GM12878 (cell line): ENCODE data around the gene NECTIN1. TPM values are rescaled to one million over a fixed set of nuclear protein-coding genes. Genes with fewer than 3 reads are reported as not detected.

Source experiments
- BRCA1 ChIP-seq: IDR thresholded peaks from 2 replicates; pipeline ENCODE4 v1.6.1; 2011; ENCODE audit warnings: low read depth, low read length, improper control_type of control experiment
- KAT2A ChIP-seq: conservative IDR thresholded peaks from 2 replicates; pipeline ENCODE4 v1.6.1; 2011; ENCODE audit warnings: low read depth, low read length; ENCODE audit not compliant: control insufficient read depth
- NRF1 ChIP-seq: conservative IDR thresholded peaks from 2 replicates; pipeline ENCODE4 v1.6.1; 2011; ENCODE audit warnings: mild to moderate bottlenecking, low read depth, low read length, improper control_type of control experiment
- ZNF207 ChIP-seq: fragments of 450-650 bp; IDR thresholded peaks from 2 replicates; pipeline ENCODE4 v1.6.1; 2014; ENCODE audit warnings: antibody characterized with exemption, mild to moderate bottlenecking, borderline replicate concordance
- ZNF622 ChIP-seq: fragments of 450-650 bp; IDR thresholded peaks from 2 replicates; pipeline ENCODE4 v1.6.1; 2017; ENCODE audit warnings: mild to moderate bottlenecking, inconsistent platforms
- polyA plus RNA-seq, 11 experiments: library from polyadenylated mRNA; depleted of rRNA in 4 of 11; unstranded in 6 of 11; stranded (reverse) in 5 of 11; fragments of >200 nt; fragmentation: Nextera tagmentation in 4 of 11; fragmentation: Illumina TruSeq in 1 of 11; extraction: Ambion mirVana in 4 of 11; extraction: Trizol in 1 of 11; gene quantifications; 1 replicate in 1 of 11; 2 replicates in 10 of 11; pipeline versions ENCODE4 v1.2.1 to v1.2.3, GENCODE V29; 2011 to 2016; ENCODE audit warnings: inconsistent platforms in 2 of 11, missing spikeins in 2 of 11, low read depth in 1 of 11
- small RNA-seq: library from RNA; depleted of rRNA; stranded (forward); fragments of <200 nt; gene quantifications from one replicate; pipeline ENCODE3, GENCODE V24; 2014
- total RNA-seq, 4 experiments: library from RNA; depleted of rRNA in 3 of 4; stranded (reverse); fragments of >200 nt in 3 of 4; fragmentation: Illumina TruSeq in 1 of 4; extraction: Trizol in 1 of 4; gene quantifications; 2 replicates each; pipeline versions ENCODE4 v1.2.1 to v1.2.3, GENCODE V29; 2013 to 2021
- TF ChIP-seq, protein P1 (sequence below): IDR thresholded peaks from 2 replicates; pipeline ENCODE4 v1.6.1; 2011; ENCODE audit warnings: borderline replicate concordance, low read depth, mild to moderate bottlenecking, moderate library complexity, low read length; ENCODE audit not compliant: insufficient read depth, poor library complexity, severe bottlenecking

The NECTIN1 gene
- total and polyA plus RNA-seq, 10 of the 15 experiments (the other 5 are each of a cell fraction or from before 2014, with no cell fraction given) = 0.97 to 9.2 (median 2.3) TPM

DNA sequence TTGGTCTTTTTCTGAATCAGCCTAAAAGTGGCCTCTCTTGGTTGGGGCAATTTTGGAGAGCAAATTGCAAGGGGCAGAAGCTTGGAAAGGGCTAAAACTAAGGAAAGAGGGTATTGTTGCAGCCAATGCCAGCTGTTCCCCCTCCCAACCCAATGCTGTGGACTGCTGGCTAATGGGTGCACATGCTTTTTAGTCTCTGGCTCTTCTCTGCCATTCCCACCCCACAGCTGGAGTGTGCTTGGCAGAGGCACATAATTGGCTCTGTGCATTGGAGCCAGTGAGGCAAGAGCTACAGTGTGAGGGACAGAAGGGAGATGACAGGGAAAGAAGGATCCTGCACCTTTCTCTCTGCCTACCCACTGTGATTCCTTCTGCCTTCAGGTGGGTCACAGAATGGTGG lies 140.0 kb downstream of the NECTIN1 start (continued):
- TF ChIP-seq NRF1 (no peak), KAT2A (no peak), ZNF622 (no peak), ZNF207 (no peak), BRCA1 (no peak)
- TF ChIP-seq, protein P1, sequence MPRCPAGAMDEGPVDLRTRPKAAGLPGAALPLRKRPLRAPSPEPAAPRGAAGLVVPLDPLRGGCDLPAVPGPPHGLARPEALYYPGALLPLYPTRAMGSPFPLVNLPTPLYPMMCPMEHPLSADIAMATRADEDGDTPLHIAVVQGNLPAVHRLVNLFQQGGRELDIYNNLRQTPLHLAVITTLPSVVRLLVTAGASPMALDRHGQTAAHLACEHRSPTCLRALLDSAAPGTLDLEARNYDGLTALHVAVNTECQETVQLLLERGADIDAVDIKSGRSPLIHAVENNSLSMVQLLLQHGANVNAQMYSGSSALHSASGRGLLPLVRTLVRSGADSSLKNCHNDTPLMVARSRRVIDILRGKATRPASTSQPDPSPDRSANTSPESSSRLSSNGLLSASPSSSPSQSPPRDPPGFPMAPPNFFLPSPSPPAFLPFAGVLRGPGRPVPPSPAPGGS = no peak
- TF ChIP-seq, all 136 proteins: peak for 0

Small RNA genes lying within 50 kb of the gene (small RNA-seq; reads per million reads assigned to genes)
- gene RNU6-1123P = not detected
